Sigmoid colon (tissue), 7 donors: ENCODE measurements around the gene POLR2C. TPM values are rescaled to one million over a fixed set of nuclear protein-coding genes. Genes with fewer than 3 reads are reported as not detected.

Experiments used
- DNase-seq: peaks from one replicate; pipeline ENCODE4 v3.0.0-alpha.2; 2019
- H3K27ac ChIP-seq, 4 donors: fragments of 200-600 bp; sonication (generic); one replicate each; pipeline ENCODE4 v1.5.1; 2016 to 2019; ENCODE audit warnings: mild to moderate bottlenecking in 1 of 4
- H3K27me3 ChIP-seq, 3 donors: fragments of 200-600 bp; sonication (generic); one replicate each; pipeline ENCODE4 v1.5.1; 2019; ENCODE audit warnings: mild to moderate bottlenecking in 1 of 3
- H3K36me3 ChIP-seq, 4 donors: fragments of 200-600 bp; sonication (generic); one replicate each; pipeline ENCODE4 v1.5.1; 2016 to 2019
- H3K4me1 ChIP-seq, 4 donors: fragments of 200-600 bp; sonication (generic); one replicate each; pipeline ENCODE4 v1.5.1; 2017 to 2019
- H3K4me3 ChIP-seq, 4 donors: fragments of 200-600 bp; sonication (generic); one replicate each; pipeline ENCODE4 v1.5.1; 2017 to 2019; ENCODE audit warnings: mild to moderate bottlenecking in 2 of 4, moderate library complexity in 1 of 4
- H3K9me3 ChIP-seq, 4 donors: fragments of 200-600 bp in 3 of 4; sonication (generic) in 3 of 4; one replicate each; pipeline versions ENCODE4 v1.5.1 to v1.6.1; 2013 to 2019
- EP300 ChIP-seq, 4 donors: sonication (generic); formaldehyde crosslinking; IDR thresholded peaks; one replicate each; pipeline ENCODE4 v1.6.1; 2017; ENCODE audit warnings: antibody characterized with exemption in 4 of 4
- POLR2A ChIP-seq, 2 donors: fragments of 450-650 bp; IDR thresholded peaks; one replicate each; pipeline ENCODE4 v1.6.1; 2016; ENCODE audit warnings: antibody characterized with exemption in 2 of 2, mild to moderate bottlenecking in 2 of 2, moderate library complexity in 2 of 2
- POLR2AphosphoS5 ChIP-seq, 4 donors: sonication (generic); formaldehyde crosslinking; IDR thresholded peaks; one replicate each; pipeline ENCODE4 v1.6.1; 2017; ENCODE audit warnings: antibody characterized with exemption in 4 of 4
- WGBS, 2 donors: extraction: QIAGEN DNeasy Blood & Tissue Kit; methylation state at CpG; one replicate each; pipeline ENCODE4 v1.1.7; 2013; 5-methylcytosine and 5-hydroxymethylcytosine counted together
- intact Hi-C: fragments of 100-400 bp; cut with DNase I; formaldehyde crosslinking; loops from one replicate; pipeline ENCODE4 v1.15.1; 2023
- polyA plus RNA-seq, 3 donors: library from polyadenylated mRNA; stranded (reverse); fragments of 200-250 nt; gene quantifications; one replicate each; pipeline ENCODE4 v1.2.3, GENCODE V29; 2013
- total RNA-seq, 4 donors: library from RNA; depleted of rRNA; stranded (reverse); fragments of >200 nt; gene quantifications; one replicate each; pipeline ENCODE4 v1.1.0, GENCODE V29; 2016
- TF ChIP-seq, protein P1 (sequence below), 4 experiments: fragments of 450-650 bp in 3 of 4; fragments of 200-600 bp in 1 of 4; IDR thresholded peaks; one replicate each; pipeline ENCODE4 v1.5.1; 2016 to 2019; ENCODE audit warnings: antibody characterized with exemption in 4 of 4, mild to moderate bottlenecking in 3 of 4, moderate library complexity in 2 of 4
- donor health status: healthy with polysubstance abuse.
- donor health status: Bipolar disorder and iron deficiency.
- donor health status: healthy.

The POLR2C gene
- total and polyA plus RNA-seq, 7 donors = 52.3 to 141 (median 77.7) TPM

- H3K4me3 ChIP-seq = no peak overlapping the region
These were observed 51.9 kb downstream of the POLR2C start for GRCh38 chr16:57514371-57514770.

DNA sequence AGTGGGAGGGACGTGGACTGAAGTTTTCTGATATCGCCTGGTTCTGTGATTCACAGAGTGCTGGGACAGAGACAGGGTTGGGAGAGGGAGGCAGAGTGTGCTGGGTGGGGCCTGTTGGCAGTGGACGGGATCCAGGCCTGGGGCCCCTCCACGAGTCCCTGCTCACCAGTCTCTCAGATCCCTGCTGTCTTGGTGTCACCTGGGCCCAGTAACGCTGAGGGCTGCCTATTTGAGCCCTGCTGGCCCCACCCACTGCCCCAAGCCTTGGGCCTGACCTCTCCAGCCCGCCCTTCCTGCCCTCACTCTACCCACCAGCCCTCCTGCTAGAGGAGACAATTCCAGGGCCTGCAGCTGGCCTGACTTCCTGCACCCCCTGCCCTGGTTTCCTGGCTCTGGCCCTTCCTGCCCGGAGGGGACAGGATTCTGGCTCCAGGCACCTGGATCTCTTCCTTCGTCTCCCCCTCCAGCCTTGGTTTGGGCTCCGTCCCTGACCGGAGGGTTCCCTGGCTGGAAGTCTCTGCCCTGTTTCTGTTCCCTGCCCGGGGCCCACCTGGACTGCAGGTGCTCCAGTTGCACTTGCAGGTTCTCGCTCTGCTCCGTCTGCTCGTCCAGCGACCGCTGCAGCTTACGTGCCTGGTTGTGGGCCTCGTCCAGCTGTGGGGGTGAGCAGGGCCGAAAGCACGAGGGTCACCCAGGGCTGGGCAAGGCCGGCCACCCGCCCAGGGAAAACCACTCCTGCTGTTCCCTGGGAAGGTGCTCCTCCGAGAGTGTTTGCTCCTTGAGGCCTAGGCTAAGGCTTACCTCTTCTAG is 52.5 kb downstream of the POLR2C start:
- Histone ChIP-seq H3K4me1 (peaks cover 0 to 12% (median 7%) of the 10 kb centered on the region in 4 donors), H3K36me3 (peaks cover 9 to 46% (median 17%) of the 10 kb centered on the region in 4 donors), H3K9me3 (no peaks in the 10 kb centered on the region), H3K27ac (no peak overlapping the region), H3K4me3 (no peak overlapping the region), H3K27me3 (no peaks in the 10 kb centered on the region)
- 88 to 90% methylated on average over 23 of the region's 23 CpGs for WGBS, 2 donors
- DNase-seq = peak; percentile 62
- TF ChIP-seq, protein P1, sequence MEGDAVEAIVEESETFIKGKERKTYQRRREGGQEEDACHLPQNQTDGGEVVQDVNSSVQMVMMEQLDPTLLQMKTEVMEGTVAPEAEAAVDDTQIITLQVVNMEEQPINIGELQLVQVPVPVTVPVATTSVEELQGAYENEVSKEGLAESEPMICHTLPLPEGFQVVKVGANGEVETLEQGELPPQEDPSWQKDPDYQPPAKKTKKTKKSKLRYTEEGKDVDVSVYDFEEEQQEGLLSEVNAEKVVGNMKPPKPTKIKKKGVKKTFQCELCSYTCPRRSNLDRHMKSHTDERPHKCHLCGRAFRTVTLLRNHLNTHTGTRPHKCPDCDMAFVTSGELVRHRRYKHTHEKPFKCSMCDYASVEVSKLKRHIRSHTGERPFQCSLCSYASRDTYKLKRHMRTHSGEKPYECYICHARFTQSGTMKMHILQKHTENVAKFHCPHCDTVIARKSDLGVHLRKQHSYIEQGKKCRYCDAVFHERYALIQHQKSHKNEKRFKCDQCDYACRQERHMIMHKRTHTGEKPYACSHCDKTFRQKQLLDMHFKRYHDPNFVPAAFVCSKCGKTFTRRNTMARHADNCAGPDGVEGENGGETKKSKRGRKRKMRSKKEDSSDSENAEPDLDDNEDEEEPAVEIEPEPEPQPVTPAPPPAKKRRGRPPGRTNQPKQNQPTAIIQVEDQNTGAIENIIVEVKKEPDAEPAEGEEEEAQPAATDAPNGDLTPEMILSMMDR (IDR thresholded peaks at IDR 0.05) = no peak
- no peak for TF ChIP-seq POLR2AphosphoS5 (IDR thresholded peaks at IDR 0.05)
- no peak for TF ChIP-seq POLR2A (IDR thresholded peaks at IDR 0.05)
- TF ChIP-seq EP300 (IDR thresholded peaks at IDR 0.05) = no peak
- intact Hi-C loops = loop anchor here (5.0 kb wide), 2 partner anchors 53 to 213 kb away; partner anchors contain the start of gene POLR2C

More at GRCh38 chr16:57514371-57514770, 51.9 kb downstream of the POLR2C start:
- intact Hi-C loops = no loop called here
- Histone ChIP-seq H3K27me3 (no peaks in the 10 kb centered on the region), H3K36me3 (peaks cover 9 to 46% (median 17%) of the 10 kb centered on the region in 4 donors), H3K27ac (no peak overlapping the region), H3K9me3 (no peaks in the 10 kb centered on the region), H3K4me1 (peaks cover 0 to 12% (median 5%) of the 10 kb centered on the region in 4 donors)
- 86 to 92% methylated on average over 4 of the region's 4 CpGs for WGBS, 2 donors
- TF ChIP-seq EP300 (IDR thresholded peaks at IDR 0.05) (no peak), POLR2AphosphoS5 (IDR thresholded peaks at IDR 0.05) (no peak), POLR2A (IDR thresholded peaks at IDR 0.05) (no peak)
- TF ChIP-seq, protein P1 (IDR thresholded peaks at IDR 0.05) = no peak
- DNase-seq = no peak

DNA sequence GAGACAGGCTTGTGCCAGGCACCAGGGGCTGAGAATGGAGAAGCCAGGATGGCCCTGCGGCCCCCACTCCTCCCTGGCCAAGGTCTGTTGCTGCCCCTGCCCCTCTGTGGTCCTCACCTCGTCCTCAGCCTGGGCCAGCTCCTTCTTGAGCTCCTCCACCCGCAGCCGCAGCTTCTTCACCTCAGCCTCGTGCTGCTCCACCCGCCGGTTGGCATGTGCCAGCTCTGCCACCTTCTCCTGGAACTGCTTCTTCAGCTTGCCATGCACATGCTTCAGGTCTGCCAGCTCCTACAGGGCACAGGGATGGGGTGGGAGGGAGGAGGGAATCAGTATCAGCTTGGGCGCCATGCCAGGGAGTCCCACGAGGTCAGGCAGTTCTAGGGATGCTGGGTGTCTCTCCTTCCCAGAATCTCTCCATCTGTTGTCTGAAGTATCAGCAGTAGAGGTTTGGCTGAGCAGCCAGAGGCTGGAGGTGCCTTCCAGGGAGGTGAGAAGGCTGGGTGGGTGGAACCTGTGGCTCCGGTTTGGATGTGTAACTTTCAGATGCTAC is 53.8 kb downstream of the POLR2C start:
- DNase-seq = no peak
- no peak overlapping the region for H3K4me3 ChIP-seq
- no peaks in the 10 kb centered on the region for H3K27me3 ChIP-seq
- WGBS, 2 donors = 78 to 90% methylated on average over 10 of the region's 10 CpGs
- no peak overlapping the region for H3K27ac ChIP-seq
- intact Hi-C loops = loop anchor here (5.0 kb wide), 2 partner anchors 54 to 214 kb away; partner anchors contain the start of gene POLR2C
- no peak for TF ChIP-seq POLR2AphosphoS5 (IDR thresholded peaks at IDR 0.05)
- no peak for TF ChIP-seq POLR2A (IDR thresholded peaks at IDR 0.05)
- TF ChIP-seq EP300 (IDR thresholded peaks at IDR 0.05) = no peak
- TF ChIP-seq, protein P1 (IDR thresholded peaks at IDR 0.05) = no peak
- H3K4me1 ChIP-seq = peaks cover 0 to 12% (median 7%) of the 10 kb centered on the region in 4 donors
- H3K9me3 ChIP-seq = no peaks in the 10 kb centered on the region
- H3K36me3 ChIP-seq = peaks cover 9 to 46% (median 19%) of the 10 kb centered on the region in 4 donors

- no peak for DNase-seq
- Histone ChIP-seq H3K9me3 (no peaks in the 10 kb centered on the region), H3K27ac (no peak overlapping the region), H3K27me3 (no peaks in the 10 kb centered on the region), H3K4me3 (no peak overlapping the region), H3K4me1 (peaks cover 0 to 12% (median 7%) of the 10 kb centered on the region in 4 donors), H3K36me3 (peaks cover 9 to 48% (median 21%) of the 10 kb centered on the region in 4 donors)
- 94 to 96% methylated on average over 3 of the region's 3 CpGs for WGBS, 2 donors
- no peak for TF ChIP-seq POLR2A (IDR thresholded peaks at IDR 0.05)
- TF ChIP-seq, protein P1 (IDR thresholded peaks at IDR 0.05) = no peak
- TF ChIP-seq EP300 (IDR thresholded peaks at IDR 0.05) = no peak
- TF ChIP-seq POLR2AphosphoS5 (IDR thresholded peaks at IDR 0.05) = no peak
- intact Hi-C loops = loop anchor here (5.0 kb wide), 2 partner anchors 54 to 214 kb away; partner anchors contain the start of gene POLR2C
These were observed 54.3 kb downstream of the POLR2C start for GRCh38 chr16:57516773-57517172.
